GM12891 (cell line): ENCODE data around the gene SLC16A14.

ENCODE experiments used
- DNase-seq: peaks from one replicate; pipeline ENCODE4 v3.0.0; 2011; ENCODE audit warnings: low spot score; ENCODE audit not compliant: insufficient read length
- FAIRE-seq: peaks from 2 replicates; lab custom pipeline; 2011; peaks lifted over from hg19 to GRCh38; lab: Jason Lieb, UNC
- PAX5 ChIP-seq: IDR thresholded peaks from 2 replicates; pipeline ENCODE4 v1.6.1; 2011; ENCODE audit warnings: low read length, moderate library complexity, mild to moderate bottlenecking; ENCODE audit not compliant: insufficient read depth, severe bottlenecking
- POLR2A ChIP-seq: IDR thresholded peaks from 2 replicates; pipeline ENCODE4 v1.6.1; 2011; ENCODE audit warnings: low read depth, low read length, control low read depth
- POLR2AphosphoS5 ChIP-seq: IDR thresholded peaks from 2 replicates; pipeline ENCODE4 v1.6.1; 2011; ENCODE audit warnings: low read depth, low read length, control low read depth
- POU2F2 ChIP-seq: IDR thresholded peaks from 2 replicates; pipeline ENCODE4 v1.6.1; 2011; ENCODE audit warnings: low read depth, mild to moderate bottlenecking, control low read depth, low read length, moderate library complexity
- SPI1 ChIP-seq: IDR thresholded peaks from 2 replicates; pipeline ENCODE4 v1.6.1; 2011; ENCODE audit warnings: low read depth, low read length, control low read depth
- TAF1 ChIP-seq: IDR thresholded peaks from 2 replicates; pipeline ENCODE4 v1.6.1; 2011; ENCODE audit warnings: low read depth, low read length, control low read depth

Gene SLC16A14

GRCh38 chr2:230046491-230046890 is 22.2 kb downstream of the SLC16A14 start:
- FAIRE-seq (no peak), DNase-seq (no peak)
- TF ChIP-seq POLR2A (no peak), POU2F2 (no peak), PAX5 (no peak), TAF1 (no peak), POLR2AphosphoS5 (no peak)

GRCh38 chr2:230043461-230043860 is 25.3 kb downstream of the SLC16A14 start:
- TF ChIP-seq SPI1 (no peak), PAX5 (no peak), TAF1 (no peak), POLR2A (no peak), POLR2AphosphoS5 (no peak), POU2F2 (no peak)
- FAIRE-seq, result no peak
- DNase-seq, result no peak

DNA sequence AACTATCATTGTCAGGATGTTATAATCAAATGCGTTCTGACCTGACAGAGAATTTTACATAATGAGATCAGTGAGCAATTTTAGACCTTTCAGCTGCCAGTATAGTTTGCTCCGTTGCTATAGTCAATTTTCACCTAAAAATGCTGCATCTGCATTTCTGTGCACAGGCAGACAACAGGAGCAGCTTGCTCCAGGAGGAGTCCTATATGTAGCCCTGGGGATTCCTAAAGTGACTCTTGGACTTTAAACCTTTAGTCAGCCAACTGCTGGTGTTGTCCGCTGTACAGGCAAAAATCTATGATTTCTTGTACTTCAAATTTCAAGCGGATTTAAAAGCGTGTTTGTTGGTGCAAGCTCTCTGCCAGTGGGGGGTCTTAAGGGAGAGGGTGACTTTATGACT is 25.7 kb downstream of the SLC16A14 start:
- no peak for TF ChIP-seq TAF1
- TF ChIP-seq SPI1, result no peak
- TF ChIP-seq POLR2AphosphoS5, result no peak
- no peak for TF ChIP-seq PAX5
- TF ChIP-seq POU2F2, result no peak
- FAIRE-seq, result no peak
- DNase-seq, result no peak

- TF ChIP-seq SPI1, result no peak
- TF ChIP-seq PAX5, result no peak
- no peak for TF ChIP-seq POLR2AphosphoS5
- no peak for TF ChIP-seq TAF1
- TF ChIP-seq POLR2A, result no peak
- TF ChIP-seq POU2F2, result no peak
- FAIRE-seq, result peak; percentile 20
- DNase-seq, result no peak
Observed at GRCh38 chr2:230042195-230042594, 26.5 kb downstream of the SLC16A14 start.

- no peak for DNase-seq
- FAIRE-seq, result no peak
- TF ChIP-seq TAF1, result no peak
- no peak for TF ChIP-seq SPI1
- TF ChIP-seq POLR2A, result no peak
- TF ChIP-seq POU2F2, result no peak
- no peak for TF ChIP-seq PAX5
- no peak for TF ChIP-seq POLR2AphosphoS5
Observed at GRCh38 chr2:230023313-230023712, 45.4 kb downstream of the SLC16A14 start.

- FAIRE-seq (peak; percentile 16), DNase-seq (no peak)
- no peak for TF ChIP-seq PAX5
- no peak for TF ChIP-seq TAF1
- TF ChIP-seq POLR2AphosphoS5, result no peak
- TF ChIP-seq POU2F2, result no peak
- TF ChIP-seq SPI1, result no peak
- TF ChIP-seq POLR2A, result no peak
Observed at GRCh38 chr2:230019742-230020141, 49.0 kb downstream of the SLC16A14 start.

DNA sequence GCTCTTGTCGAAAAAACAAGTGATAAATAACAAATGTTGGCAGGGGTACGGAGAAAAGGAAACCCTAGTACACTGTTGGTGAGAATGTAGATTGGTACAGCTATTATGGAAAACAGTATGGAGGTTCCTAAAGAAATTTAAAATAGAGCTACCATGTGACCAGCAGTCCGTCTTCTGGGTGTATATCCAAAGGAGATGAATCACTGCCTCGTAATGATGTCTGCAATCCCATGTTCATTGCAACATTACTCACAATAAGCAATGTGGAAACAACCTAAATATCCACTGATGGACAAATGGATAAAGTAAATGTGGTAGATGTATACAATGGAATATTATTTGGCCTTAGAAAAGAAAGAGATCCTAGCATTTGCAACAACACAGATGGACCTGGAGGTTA is 50.6 kb downstream of the SLC16A14 start:
- FAIRE-seq, result no peak
- DNase-seq, result no peak
- TF ChIP-seq PAX5 (no peak), POU2F2 (no peak), POLR2A (no peak), POLR2AphosphoS5 (no peak), SPI1 (no peak), TAF1 (no peak)

DNA sequence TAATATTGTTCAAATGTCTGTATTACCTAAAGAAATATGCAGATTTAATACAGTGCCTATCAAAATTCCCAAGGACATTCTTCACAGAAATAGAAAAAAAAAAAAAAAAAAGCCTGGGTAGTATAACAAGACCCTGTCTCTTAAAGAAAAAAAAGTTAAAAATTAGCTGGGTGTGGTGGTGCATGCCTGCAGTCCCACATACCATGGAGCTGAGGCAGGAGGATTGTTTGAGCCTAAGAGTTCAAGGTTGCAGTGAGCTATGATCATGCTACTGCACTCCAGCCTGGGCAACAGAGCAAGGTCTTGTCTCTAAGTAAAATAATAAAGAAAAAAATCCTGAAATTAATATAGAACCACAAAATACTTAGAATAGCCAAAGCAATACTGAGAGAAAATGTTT is 51.9 kb downstream of the SLC16A14 start:
- no peak for TF ChIP-seq POLR2A
- TF ChIP-seq SPI1, result no peak
- no peak for TF ChIP-seq POLR2AphosphoS5
- TF ChIP-seq TAF1, result no peak
- no peak for TF ChIP-seq PAX5
- no peak for TF ChIP-seq POU2F2
- DNase-seq, result no peak
- FAIRE-seq, result no peak

DNA sequence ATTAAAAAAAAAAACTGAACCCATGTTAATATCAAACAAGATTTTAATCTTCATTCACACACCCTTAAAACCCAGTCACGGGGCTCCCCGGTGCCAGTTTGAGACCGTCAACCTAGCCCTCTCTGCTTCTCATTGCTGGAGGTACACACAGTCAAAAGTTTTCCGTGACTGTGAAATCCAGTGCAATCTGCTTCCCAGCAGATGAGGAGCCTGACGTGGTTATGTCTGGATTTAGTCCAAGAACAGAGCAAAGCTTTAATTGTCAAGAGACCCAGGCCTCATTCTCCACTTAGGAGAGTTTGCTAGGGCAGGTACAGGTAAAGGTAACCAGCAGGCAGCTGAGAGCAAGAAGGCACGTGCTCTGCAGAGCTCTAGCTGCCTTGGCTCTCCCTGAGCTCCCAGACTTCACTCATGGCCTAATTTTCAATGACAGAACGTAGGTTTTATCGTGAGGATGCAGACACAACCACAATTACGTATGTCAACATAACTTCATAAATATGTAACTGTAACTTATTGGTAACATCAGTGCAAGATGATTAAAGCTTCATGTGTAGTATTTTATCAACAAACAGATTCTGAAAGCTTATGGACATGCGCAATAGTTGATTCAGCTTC is 56.3 kb downstream of the SLC16A14 start:
- TF ChIP-seq TAF1 (no peak), PAX5 (no peak), POU2F2 (no peak), POLR2AphosphoS5 (no peak), SPI1 (no peak), POLR2A (no peak)
- FAIRE-seq (no peak), DNase-seq (no peak)
